AG04450 (cell line): ENCODE measurements around the gene UGT2A3. TPM values are rescaled to one million over a fixed set of nuclear protein-coding genes. Genes with fewer than 3 reads are reported as not detected.

Experiments
- CTCF ChIA-PET: fragments of 300-600, 350-600 bp; formaldehyde crosslinking; extraction: SDS; loops from one replicate; lab custom pipeline; 2022; ENCODE audit warnings: antibody characterized with exemption, inconsistent platforms; lab: Charles Lee
- POLR2A ChIA-PET: fragments of 350-600 bp; formaldehyde crosslinking; extraction: SDS; loops from one replicate; lab custom pipeline; 2021; ENCODE audit warnings: antibody characterized with exemption, inconsistent platforms; lab: Yijun Ruan, JAX
- DNase-seq: peaks from one replicate; pipeline ENCODE4 v3.0.0-alpha.2; 2011; ENCODE audit warnings: low read depth, low spot score
- H3K27ac ChIP-seq: one replicate; pipeline ENCODE4 v1.5.1; 2012; ENCODE audit warnings: low read depth, low read length, control low read depth
- H3K27me3 ChIP-seq: one replicate; pipeline ENCODE4 v1.6.0; 2012; ENCODE audit warnings: low read length; ENCODE audit not compliant: control insufficient read depth, insufficient read depth
- H3K4me3 ChIP-seq: 2 replicates; pipeline ENCODE4 v1.5.1; 2011; ENCODE audit warnings: mild to moderate bottlenecking, low read depth, low read length, control low read depth
- H3K9me3 ChIP-seq: 2 replicates; pipeline ENCODE4 v1.5.1; 2012; ENCODE audit warnings: low read length; ENCODE audit not compliant: control insufficient read depth, insufficient read depth
- polyA minus RNA-seq: library from RNA; depleted of rRNA, polyadenylated mRNA; stranded (reverse); fragments of >200 nt; gene quantifications from 2 replicates; pipeline ENCODE4 v1.2.3, GENCODE V29; 2011; rRNA and poly(A)+ RNA removed
- polyA plus RNA-seq: library from polyadenylated mRNA; depleted of rRNA; stranded (reverse); fragments of >200 nt; gene quantifications from 2 replicates; pipeline ENCODE4 v1.2.3, GENCODE V29; 2011; rRNA removed
- TF ChIP-seq, protein P1 (sequence below): IDR thresholded peaks from 2 replicates; pipeline ENCODE4 v1.5.1; 2011; ENCODE audit warnings: low read depth, low read length, control low read depth, inconsistent platforms

UGT2A3 gene
- not detected in 2 replicates for polyA plus RNA-seq
- not detected in 2 replicates for polyA minus RNA-seq

GRCh38 chr4:68951078-68951805 lies at the start of gene UGT2A3:
UGT2A3 (minus strand) TSS chr4:68951804; CDS start chr4:68951760, 44 bp downstream.
- POLR2A ChIA-PET = no interaction called here
- no peak for DNase-seq
- Histone ChIP-seq H3K27me3 (no peaks in the 10 kb centered on the region), H3K4me3 (no peak within 1 kb of the TSS), H3K9me3 (no peaks in the 10 kb centered on the region), H3K27ac (no peak within 1 kb of the TSS)
- TF ChIP-seq, protein P1, sequence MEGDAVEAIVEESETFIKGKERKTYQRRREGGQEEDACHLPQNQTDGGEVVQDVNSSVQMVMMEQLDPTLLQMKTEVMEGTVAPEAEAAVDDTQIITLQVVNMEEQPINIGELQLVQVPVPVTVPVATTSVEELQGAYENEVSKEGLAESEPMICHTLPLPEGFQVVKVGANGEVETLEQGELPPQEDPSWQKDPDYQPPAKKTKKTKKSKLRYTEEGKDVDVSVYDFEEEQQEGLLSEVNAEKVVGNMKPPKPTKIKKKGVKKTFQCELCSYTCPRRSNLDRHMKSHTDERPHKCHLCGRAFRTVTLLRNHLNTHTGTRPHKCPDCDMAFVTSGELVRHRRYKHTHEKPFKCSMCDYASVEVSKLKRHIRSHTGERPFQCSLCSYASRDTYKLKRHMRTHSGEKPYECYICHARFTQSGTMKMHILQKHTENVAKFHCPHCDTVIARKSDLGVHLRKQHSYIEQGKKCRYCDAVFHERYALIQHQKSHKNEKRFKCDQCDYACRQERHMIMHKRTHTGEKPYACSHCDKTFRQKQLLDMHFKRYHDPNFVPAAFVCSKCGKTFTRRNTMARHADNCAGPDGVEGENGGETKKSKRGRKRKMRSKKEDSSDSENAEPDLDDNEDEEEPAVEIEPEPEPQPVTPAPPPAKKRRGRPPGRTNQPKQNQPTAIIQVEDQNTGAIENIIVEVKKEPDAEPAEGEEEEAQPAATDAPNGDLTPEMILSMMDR = no peak
- CTCF ChIA-PET = no interaction called here

GRCh38 chr4:68997040-68997439 lies 45.4 kb upstream of the UGT2A3 start:
- no peak overlapping the region for H3K27ac ChIP-seq
- H3K9me3 ChIP-seq = no peaks in the 10 kb centered on the region
- TF ChIP-seq, protein P1 = no peak
- ChIA-PET POLR2A (no interaction called here), CTCF (no interaction called here)
- no peak for DNase-seq
- no peak overlapping the region for H3K4me3 ChIP-seq
- H3K27me3 ChIP-seq = no peaks in the 10 kb centered on the region

DNA sequence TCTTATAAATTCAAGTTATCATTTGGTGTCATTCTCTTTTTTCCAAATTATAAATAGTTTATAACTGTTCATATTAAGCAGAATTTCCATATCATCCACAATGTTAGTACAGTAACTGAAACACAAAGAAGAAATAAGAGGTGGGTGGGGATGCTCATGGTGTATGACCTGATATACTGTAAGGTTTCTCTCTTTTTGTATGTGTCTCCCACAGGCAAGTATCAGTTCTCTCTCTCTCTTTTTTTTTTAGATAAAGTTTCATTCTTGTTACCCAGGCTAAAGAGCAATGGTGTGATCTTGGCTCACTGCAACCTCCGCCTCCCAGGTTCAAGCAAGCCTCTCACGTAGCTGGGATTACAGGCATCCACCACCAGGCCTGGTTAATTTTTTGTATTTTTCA lies 43.7 kb upstream of the UGT2A3 start:
- Histone ChIP-seq H3K4me3 (no peak overlapping the region), H3K27ac (no peak overlapping the region), H3K27me3 (no peaks in the 10 kb centered on the region), H3K9me3 (no peaks in the 10 kb centered on the region)
- TF ChIP-seq, protein P1 = no peak
- POLR2A ChIA-PET = no interaction called here
- no peak for DNase-seq
- CTCF ChIA-PET = no interaction called here

DNA sequence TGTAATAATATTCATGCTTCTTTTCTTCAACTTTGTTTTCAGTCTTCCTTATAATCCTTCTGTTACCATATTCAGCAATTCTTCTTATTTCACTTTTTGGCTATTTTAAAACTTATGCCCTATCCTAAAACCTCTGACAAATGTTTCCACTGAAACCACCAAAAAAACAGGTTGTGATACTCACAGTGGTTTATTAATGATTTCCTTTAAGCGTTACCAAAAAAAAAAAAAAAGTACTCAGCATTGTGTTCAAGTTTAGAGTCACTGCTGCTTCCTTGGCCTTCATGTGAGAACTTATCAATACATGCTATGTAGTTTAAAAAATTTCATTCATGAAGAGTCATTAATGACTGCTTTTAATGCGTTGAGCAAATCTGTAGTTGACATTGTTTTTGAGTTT lies 35.4 kb upstream of the UGT2A3 start:
- no peak for DNase-seq
- no peaks in the 10 kb centered on the region for H3K9me3 ChIP-seq
- no peak overlapping the region for H3K27ac ChIP-seq
- no peaks in the 10 kb centered on the region for H3K27me3 ChIP-seq
- ChIA-PET POLR2A (no interaction called here), CTCF (no interaction called here)
- no peak overlapping the region for H3K4me3 ChIP-seq
- TF ChIP-seq, protein P1 = no peak

DNA sequence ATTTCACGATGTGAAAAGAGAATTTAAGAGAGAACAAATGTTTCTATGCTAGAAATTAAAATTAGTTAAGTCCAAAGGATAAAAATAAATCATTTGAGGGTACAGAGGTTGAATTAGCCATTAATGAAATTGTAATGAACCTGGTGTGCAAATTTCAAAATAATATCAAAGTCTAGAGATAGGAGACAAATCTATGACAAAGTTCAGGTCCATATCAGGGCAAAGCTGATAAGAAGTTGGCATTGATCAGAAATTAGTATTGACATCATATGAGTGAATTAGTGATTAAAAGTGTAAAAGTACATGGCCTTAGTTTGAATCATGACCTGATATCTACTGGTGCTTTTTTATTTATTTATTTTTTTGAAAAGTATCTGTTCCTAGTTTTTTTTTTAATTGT lies 33.8 kb upstream of the UGT2A3 start:
- ChIA-PET CTCF (no interaction called here), POLR2A (no interaction called here)
- Histone ChIP-seq H3K27ac (no peak overlapping the region), H3K27me3 (no peaks in the 10 kb centered on the region), H3K9me3 (no peaks in the 10 kb centered on the region), H3K4me3 (no peak overlapping the region)
- DNase-seq = no peak
- TF ChIP-seq, protein P1 = no peak
